Esophagus muscularis mucosa (tissue), 3 donors: Measurements from ENCODE around the gene ZFHX3.

Source experiments
- POLR2A ChIP-seq: fragments of 450-650 bp; IDR thresholded peaks from one replicate; pipeline ENCODE4 v1.6.1; 2017; ENCODE audit warnings: antibody characterized with exemption, moderate library complexity, mild to moderate bottlenecking, low read depth
- POLR2AphosphoS5 ChIP-seq, 2 donors: sonication (generic); formaldehyde crosslinking; IDR thresholded peaks; one replicate each; pipeline ENCODE4 v1.6.1; 2017; ENCODE audit warnings: antibody characterized with exemption in 2 of 2
- TF ChIP-seq, protein P1 (sequence below), 3 experiments: fragments of 200-600 bp in 2 of 3; fragments of 450-650 bp in 1 of 3; sonication (generic) in 2 of 3; IDR thresholded peaks; one replicate each; pipeline ENCODE4 v1.5.1; 2017 to 2019; ENCODE audit warnings: antibody characterized with exemption in 3 of 3, mild to moderate bottlenecking in 2 of 3, moderate library complexity in 1 of 3

DNA sequence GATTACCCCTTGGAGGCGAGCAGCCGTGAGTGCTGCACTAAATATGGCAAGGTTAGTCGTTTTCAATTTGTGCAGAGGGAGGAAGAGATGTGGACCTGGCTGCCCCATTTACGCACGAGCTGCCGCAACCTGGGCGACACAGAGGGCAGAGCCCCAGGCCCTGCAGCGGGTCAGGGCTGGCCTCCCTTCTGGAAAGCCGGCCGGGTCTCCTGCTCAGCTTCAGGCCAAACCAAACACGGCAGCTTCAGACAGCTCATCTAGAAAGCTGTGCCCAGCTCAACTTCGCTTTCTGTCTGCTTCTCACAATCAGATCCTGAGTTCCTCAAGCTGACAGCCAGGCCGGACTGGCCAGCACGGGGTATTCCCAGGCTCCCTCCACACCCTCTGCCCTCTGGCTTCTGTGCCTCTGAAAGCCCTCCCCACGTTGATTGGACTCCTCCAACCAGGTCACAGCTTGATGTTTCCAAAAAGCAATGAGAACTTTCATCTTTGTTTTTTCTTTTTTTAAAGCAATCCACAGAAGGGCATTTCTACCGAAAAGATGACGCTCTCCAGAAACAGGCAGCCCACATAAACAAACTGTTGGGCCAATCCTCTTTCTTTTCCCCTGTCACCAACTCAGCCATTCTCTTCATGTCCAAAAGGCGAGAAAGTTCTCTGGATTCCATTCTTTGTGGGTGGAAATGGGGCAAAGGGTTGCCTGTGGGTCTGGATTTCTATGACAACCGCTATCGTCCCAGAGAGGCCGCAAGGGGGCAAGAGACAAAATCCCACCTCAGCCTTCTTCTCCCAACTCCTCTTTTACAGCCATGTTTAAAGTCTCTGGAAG, 189.0 kb downstream of the ZFHX3 start:
- TF ChIP-seq, protein P1, sequence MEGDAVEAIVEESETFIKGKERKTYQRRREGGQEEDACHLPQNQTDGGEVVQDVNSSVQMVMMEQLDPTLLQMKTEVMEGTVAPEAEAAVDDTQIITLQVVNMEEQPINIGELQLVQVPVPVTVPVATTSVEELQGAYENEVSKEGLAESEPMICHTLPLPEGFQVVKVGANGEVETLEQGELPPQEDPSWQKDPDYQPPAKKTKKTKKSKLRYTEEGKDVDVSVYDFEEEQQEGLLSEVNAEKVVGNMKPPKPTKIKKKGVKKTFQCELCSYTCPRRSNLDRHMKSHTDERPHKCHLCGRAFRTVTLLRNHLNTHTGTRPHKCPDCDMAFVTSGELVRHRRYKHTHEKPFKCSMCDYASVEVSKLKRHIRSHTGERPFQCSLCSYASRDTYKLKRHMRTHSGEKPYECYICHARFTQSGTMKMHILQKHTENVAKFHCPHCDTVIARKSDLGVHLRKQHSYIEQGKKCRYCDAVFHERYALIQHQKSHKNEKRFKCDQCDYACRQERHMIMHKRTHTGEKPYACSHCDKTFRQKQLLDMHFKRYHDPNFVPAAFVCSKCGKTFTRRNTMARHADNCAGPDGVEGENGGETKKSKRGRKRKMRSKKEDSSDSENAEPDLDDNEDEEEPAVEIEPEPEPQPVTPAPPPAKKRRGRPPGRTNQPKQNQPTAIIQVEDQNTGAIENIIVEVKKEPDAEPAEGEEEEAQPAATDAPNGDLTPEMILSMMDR (IDR thresholded peaks at IDR 0.05) = no peak
- TF ChIP-seq POLR2A (no peak), POLR2AphosphoS5 (IDR thresholded peaks at IDR 0.05) (no peak)
